ENCODE data around the gene CBX7.
A peak's percentile ranks its signal among the peaks of the same experiment; 100 is the strongest.

The CBX7 gene

GRCh38 chr22:39122772-39123470, 29.6 kb downstream of the CBX7 start:
- DNase-seq: no peak

DNA sequence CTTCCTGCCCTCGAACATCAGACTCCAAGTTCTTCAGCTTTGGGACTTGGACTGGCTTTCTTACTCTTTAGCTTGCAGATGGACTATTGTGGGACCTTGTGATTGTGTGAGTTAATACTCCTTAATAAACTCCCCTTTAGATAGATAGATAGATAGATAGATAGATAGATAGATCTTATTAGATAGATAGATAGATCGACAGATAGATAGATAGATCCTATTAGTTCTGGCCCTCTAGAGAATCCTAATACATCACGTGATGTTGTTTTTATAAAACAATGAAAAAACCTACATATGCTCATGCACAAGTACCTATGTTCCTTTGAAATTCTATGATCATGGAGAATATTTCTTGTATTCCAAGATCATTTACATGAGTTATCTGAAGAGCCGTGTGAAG, 31.5 kb downstream of the CBX7 start:
- DNase-seq: no peak

- DNase-seq: peak; percentile 54 to 66
Observed at GRCh38 chr22:39117585-39118191, 34.8 kb downstream of the CBX7 start.

DNA sequence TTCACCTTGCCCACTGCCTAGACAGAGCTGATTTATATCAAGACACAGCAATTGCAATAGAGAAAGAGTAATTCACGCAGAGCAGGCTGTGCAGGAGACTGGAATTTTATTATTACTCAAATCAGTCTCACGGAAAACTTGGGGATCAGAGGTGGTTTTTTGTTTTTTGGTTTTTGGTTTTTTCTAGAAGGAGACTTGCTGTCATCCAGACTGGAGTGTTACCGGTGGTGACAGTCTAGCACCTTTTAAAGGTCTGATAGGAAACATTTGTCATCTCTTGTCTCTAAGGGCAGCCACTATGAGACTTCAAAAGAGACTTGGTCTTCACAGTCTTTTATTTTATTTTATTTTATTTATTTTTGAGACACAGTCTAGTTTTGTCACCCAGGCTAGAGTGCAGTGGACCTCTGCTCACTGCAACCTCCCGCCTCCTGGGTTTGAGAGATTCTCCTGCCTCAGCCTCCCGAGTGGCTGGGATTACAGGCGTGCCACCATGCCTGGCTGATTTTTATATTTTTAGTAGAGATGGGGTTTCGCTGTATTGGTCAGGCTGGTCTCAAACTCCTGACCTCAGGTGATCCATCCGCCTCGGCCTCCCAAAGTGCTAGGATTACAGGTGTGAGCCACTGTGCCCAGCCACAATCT, 36.4 kb downstream of the CBX7 start:
- no peak for DNase-seq

GRCh38 chr22:39115570-39115969, 36.9 kb downstream of the CBX7 start:
- DNase-seq: no peak

DNA sequence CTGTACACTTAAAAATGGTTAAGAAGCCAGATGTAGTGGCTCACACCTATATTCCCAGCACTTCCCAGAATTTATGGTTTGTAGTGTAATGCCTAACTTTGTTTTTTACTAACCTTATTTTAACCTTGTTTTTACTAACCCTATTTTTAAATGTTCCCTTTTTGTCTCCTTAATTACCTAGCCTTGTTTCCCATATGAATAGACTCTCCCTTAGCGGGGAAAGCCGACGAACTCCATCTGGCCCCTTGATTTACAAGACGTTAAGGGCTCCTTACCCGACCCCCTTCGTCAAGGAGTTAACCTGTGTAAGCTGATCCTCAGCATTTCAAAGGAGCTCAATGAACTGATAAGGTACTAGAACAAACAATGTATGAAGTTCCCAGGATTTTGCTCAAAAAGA, 38.4 kb downstream of the CBX7 start:
- no peak for DNase-seq

- DNase-seq: no peak
Observed at GRCh38 chr22:39110631-39111561, 41.6 kb downstream of the CBX7 start.

DNA sequence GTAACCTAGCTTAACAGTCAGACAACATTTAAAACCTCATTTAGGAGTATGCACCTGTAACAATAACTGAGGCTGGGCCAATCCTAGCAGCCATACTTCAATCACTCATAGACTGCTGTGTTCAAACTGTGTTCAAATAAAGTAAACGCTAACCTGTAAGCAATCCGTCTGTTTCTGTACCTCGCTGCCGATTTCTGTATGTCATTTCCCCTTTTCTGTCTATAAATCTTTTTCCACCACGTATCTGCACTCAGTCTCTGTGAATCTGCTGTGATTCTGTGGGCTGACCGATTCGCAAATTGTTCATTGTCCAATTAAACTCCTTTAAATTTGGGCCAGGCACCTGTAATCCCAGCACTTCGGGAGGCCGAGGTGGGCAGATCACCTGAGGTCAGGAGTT, 43.1 kb downstream of the CBX7 start:
- no peak for DNase-seq

GRCh38 chr22:39108487-39108886, 44.0 kb downstream of the CBX7 start:
- no peak for DNase-seq

DNA sequence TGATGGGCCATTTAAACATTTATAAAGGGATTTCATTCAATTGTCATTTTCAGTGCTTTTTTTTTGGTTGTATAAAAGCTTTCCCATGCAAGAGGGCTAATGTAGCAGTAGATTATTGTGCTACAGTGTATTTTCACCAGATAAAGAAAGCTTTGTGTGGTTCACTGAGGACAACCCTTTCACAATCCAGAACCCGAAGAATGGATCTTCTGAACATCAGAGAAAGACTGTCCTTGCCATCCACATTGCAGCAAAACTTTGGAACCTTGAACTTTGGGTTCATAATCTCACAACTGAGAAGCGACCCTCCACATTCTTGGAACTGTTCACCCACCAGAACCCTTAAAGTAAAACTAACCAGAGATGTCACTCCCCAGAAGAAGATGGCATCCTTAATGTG, 46.2 kb downstream of the CBX7 start:
- DNase-seq: no peak

DNA sequence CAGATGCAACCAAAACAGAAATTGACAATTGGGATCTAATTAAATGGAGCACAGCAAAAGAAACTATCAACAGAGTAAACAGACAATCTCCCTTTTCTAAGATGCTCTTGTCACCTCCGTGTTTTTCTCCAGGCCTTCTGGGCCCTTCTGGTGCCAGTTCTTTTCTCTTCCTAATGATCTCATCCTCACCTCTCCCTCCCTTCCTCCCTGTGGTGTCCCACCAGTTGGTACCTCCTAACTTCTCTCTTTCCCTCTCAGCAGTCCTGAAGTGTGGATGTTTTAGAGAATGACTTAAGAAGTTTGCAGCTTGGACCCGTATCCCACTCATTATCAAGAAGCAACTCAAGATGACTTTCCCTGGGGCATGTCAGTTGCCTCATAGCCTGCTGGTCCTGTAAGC, 49.0 kb downstream of the CBX7 start:
- no peak for DNase-seq

GRCh38 chr22:39101226-39101625, 51.3 kb downstream of the CBX7 start:
- no peak for DNase-seq

GRCh38 chr22:39098576-39098975, 53.9 kb downstream of the CBX7 start:
- no peak for DNase-seq

DNA sequence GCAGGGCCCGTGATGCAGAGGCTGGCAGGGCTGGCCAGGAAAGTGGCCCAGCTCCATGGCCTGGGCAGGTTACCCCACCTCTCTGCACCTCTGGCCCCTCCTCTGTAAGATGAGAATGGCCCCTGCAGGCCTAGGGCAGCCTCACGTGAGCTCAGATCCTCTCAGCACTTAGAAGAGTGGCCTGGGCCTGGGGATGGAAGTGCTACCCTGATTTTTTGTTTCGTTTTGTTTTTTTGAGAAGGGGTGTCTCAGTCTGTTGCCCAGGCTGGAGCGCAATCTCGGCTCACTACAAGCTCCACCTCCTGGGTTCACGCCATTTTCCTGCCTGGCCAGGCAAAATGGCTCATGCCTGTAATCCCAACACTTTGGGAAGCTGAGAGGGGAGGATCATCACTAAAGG, 54.5 kb downstream of the CBX7 start:
- DNase-seq: no peak

GRCh38 chr22:39097098-39098020, 55.1 kb downstream of the CBX7 start, which contains the start of gene APOBEC3H:
TSS of gene APOBEC3H (plus strand) at chr22:39097244. CDS start at chr22:39100279, 3,035 bp downstream.
- DNase-seq: no peak

- no peak for DNase-seq
Observed at GRCh38 chr22:39095971-39096370, 56.5 kb downstream of the CBX7 start.

GRCh38 chr22:39094717-39095389, 57.6 kb downstream of the CBX7 start:
- no peak for DNase-seq

GRCh38 chr22:39092111-39092862, 60.2 kb downstream of the CBX7 start:
- no peak for DNase-seq

DNA sequence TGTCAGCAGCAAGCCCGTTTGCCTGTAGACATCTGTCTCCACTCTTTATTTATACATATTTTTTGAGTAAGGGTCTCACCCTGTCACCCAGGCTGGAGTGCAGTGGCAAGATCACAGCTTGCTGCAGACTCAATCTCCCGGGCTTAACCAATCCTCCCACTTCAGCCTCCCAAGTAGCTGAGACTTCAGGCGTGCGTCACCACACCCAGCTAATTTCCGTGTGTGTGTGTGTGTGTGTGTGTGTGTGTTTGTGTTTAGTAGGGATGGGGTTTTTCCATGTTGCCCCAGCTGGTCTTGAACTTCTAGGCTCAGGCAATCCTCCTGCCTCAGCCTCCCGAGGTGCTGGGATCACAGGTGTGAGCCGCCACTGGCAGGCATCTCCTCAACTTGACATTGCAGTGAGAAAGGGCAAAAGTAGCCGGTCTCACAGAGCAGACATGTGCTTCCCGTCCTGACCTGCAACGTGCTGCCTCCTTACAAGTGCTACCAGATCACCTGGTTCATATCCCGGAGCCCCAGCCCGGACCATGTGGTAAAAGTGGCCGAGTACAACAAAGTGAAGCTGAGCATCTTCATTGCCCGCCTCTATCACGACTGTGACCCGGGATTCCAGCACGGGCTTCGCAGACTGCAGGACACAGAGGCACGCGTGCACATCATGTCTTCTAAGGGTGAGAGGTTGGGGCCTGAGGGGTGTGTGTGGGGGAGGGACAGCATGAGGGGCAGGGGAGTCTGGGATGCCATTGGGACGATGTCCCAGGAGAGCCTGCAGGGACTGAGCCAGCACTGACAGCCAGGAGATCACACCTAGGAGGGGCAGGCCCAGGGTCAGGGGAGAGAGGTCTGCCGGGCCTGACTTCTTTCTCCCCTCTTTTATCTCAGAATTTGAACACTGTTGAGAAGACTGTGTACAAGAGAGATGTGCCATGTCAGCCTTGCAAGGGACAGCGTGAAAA, 61.1 kb downstream of the CBX7 start:
- no peak for DNase-seq

Data from stimulated activated CD4-positive, alpha-beta T cell treated with anti-CD3 and anti-CD28 coated beads, Interleukin-2, amount 100 ng/mL, for 48 hours (primary cell).